Panc1 (cell line): ENCODE data around the gene TLE1. TPM values are rescaled to one million over a fixed set of nuclear protein-coding genes. Genes with fewer than 3 reads are reported as not detected.

Experiments used
- ATAC-seq: fragments of 200-7000 bp; cut with Tn5 transposase; 2 replicates; pipeline ENCODE4 v1.9.1; 2020; ENCODE audit warnings: mild to moderate bottlenecking, moderate library complexity
- BruUV-seq: library from RNA; stranded (reverse); fragments of 400-500 nt; replicated peaks from 2 replicates; lab custom pipeline; 2021; lab: Mats Ljungman, UMichigan
- CTCF ChIA-PET: fragments of 300-600 bp; sonication (Branson Sonifier 250); formaldehyde crosslinking; loops from one replicate; lab custom pipeline; 2022; ENCODE audit warnings: antibody characterized with exemption; lab: Charles Lee
- POLR2A ChIA-PET: fragments of 300-600 bp; sonication (Branson Sonifier 250); formaldehyde crosslinking; loops from one replicate; lab custom pipeline; 2022; ENCODE audit warnings: antibody characterized with exemption; lab: Charles Lee
- DNase-seq: peaks from one replicate; pipeline ENCODE4 v3.0.0-alpha.2; 2010; ENCODE audit warnings: low read depth, low spot score
- H3K27ac ChIP-seq: 2 replicates; pipeline ENCODE4 v1.5.1; 2011; ENCODE audit warnings: mild to moderate bottlenecking, low read length, inconsistent platforms
- H3K27me3 ChIP-seq: fragments of 200-500 bp; sonication (Bioruptor generic); 2 replicates; pipeline ENCODE4 v1.6.0; 2014; ENCODE audit warnings: low read length, inconsistent platforms; ENCODE audit not compliant: control insufficient read depth, insufficient read depth
- H3K36me3 ChIP-seq: fragments of 200-500 bp; sonication (Bioruptor generic); 2 replicates; pipeline ENCODE4 v1.5.1; 2014; ENCODE audit warnings: inconsistent platforms, mild to moderate bottlenecking, low read length, moderate library complexity; ENCODE audit not compliant: control insufficient read depth, insufficient read depth
- H3K4me1 ChIP-seq: 2 replicates; pipeline ENCODE4 v1.5.1; 2011; ENCODE audit warnings: inconsistent platforms, mild to moderate bottlenecking, low read length, moderate library complexity; ENCODE audit not compliant: control insufficient read depth, insufficient read depth
- H3K4me3 ChIP-seq, 2 experiments: 2 replicates each; pipeline ENCODE4 v1.5.1; 2011 to 2012; ENCODE audit warnings: low read depth in 2 of 2, low read length in 2 of 2, mild to moderate bottlenecking in 2 of 2, inconsistent platforms in 1 of 2, moderate library complexity in 1 of 2
- H3K9me3 ChIP-seq: fragments of 200-500 bp; sonication (Bioruptor generic); 2 replicates; pipeline ENCODE4 v1.5.1; 2014; ENCODE audit warnings: low read depth, mild to moderate bottlenecking, inconsistent platforms, low read length, moderate library complexity; ENCODE audit not compliant: control insufficient read depth, insufficient read depth
- CTCF ChIP-seq: fragments of 450-650 bp; IDR thresholded peaks from 2 replicates; pipeline ENCODE4 v1.5.1; 2017; ENCODE audit warnings: mild to moderate bottlenecking
- POLR2AphosphoS5 ChIP-seq: IDR thresholded peaks from 2 replicates; pipeline ENCODE4 v1.6.1; 2012; ENCODE audit warnings: mild to moderate bottlenecking, low read depth, low read length, moderate library complexity
- REST ChIP-seq, 2 experiments: IDR thresholded peaks; 2 replicates each; pipeline ENCODE4 v1.6.1; 2011 to 2012; ENCODE audit warnings: low read depth in 2 of 2, control low read depth in 1 of 2, low read length in 1 of 2, mild to moderate bottlenecking in 1 of 2, moderate library complexity in 1 of 2; ENCODE audit not compliant: insufficient read depth in 1 of 2
- SIN3A ChIP-seq: IDR thresholded peaks from 2 replicates; pipeline ENCODE4 v1.6.1; 2012; ENCODE audit warnings: low read depth, mild to moderate bottlenecking, low read length, moderate library complexity, borderline replicate concordance; ENCODE audit not compliant: insufficient read depth
- TCF7L2 ChIP-seq: IDR thresholded peaks from 2 replicates; pipeline ENCODE4 v1.6.1; 2011; ENCODE audit warnings: mild to moderate bottlenecking, low read depth, low read length, inconsistent platforms
- in situ Hi-C: cut with HindIII; loops from 2 replicates; pipeline ENCODE4 v1.10.0; 2016; ENCODE audit warnings: low sequenced_read_pairs, low pct_unique_long_range_greater_than_20kb
- intact Hi-C: fragments of 100-400 bp; cut with micrococcal nuclease; formaldehyde crosslinking; loops from one replicate; pipeline ENCODE4 v1.10.0; 2022; ENCODE audit not compliant: unreplicated experiment
- total RNA-seq: library from RNA; stranded (reverse); gene quantifications from one replicate; pipeline ENCODE4 v1.2.1, GENCODE V29; 2021; ENCODE audit not compliant: unreplicated experiment

Gene TLE1
- total RNA-seq, 1 experiment from 2014 or later: 12.9 TPM

DNA sequence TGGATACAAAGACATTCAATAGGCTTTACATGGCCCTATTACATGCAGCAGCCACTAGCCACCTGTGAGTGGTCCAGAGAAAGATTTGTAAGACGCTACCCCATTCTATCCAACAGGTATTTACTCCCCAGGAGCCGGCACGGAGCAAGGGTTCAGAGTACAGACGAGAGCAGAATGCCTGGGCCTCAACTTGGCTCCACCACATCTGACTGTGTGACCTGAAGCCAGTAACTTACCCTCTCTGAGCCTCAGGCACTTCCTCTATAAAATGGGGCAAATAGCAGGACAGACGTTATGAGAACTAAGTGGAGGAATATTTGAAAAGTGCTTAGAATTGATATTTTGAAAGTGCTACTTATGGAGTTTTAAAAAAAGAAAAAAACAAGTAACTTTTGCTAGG is 100.0 kb downstream of the TLE1 start:
- no peak for DNase-seq
- intact Hi-C loops (no loop called here), in situ Hi-C loops (no loop called here)
- Histone ChIP-seq H3K27me3 (no peaks in the 10 kb centered on the region), H3K9me3 (no peaks in the 10 kb centered on the region), H3K4me1 (peaks cover 3% of the 10 kb centered on the region; the same call in 1 of the 2 replicates), H3K4me3 (no peak overlapping the region), H3K27ac (no peak overlapping the region), H3K36me3 (no peaks in the 10 kb centered on the region)
- TF ChIP-seq TCF7L2: no peak
- no peak for TF ChIP-seq CTCF
- TF ChIP-seq REST (IDR thresholded peaks at IDR 0.05; ENCODE audit: insufficient read depth in 1 of 2, low read depth in 2 of 2, low read length in 1 of 2): no peak
- no peak for TF ChIP-seq SIN3A
- no peak for TF ChIP-seq POLR2AphosphoS5
- ATAC-seq: no peak
- ChIA-PET POLR2A (no interaction called here), CTCF (no interaction called here)
- no TSS peak for BruUV-seq

DNA sequence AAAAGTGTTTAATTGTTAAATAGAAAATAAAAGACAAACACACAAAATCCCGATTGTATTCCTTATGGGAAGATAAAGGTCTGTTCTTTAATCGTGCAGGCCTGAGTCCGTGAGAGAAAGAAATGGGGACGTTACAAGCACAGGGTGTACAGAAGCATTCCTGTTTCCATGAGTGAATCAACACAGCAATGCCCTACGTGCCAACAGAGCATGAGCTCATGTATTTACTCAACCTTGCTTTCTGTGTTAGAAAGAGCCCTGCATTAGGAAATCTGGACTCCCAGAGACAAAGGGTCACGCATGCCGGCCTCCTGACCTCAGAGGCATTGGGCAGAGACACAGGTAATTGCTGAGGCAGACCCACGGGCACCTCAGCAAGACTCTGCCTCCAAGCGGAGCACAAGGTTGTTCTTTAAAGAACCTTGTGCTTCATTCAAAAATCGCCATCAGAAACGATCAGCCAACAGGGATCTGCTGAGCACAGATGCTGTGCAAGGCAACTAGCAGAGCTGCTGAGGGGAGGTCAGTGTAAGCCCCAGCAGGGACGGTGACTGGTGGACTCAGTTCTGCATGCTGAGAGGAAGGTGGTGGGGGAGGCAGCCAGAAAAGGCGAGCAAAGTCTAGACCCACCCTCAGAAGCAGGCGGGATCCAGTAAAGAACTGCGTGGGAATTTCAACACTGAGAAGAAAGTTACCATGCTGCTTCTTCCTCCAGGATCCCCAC is 101.0 kb downstream of the TLE1 start:
- H3K4me1 ChIP-seq: peaks cover 3% of the 10 kb centered on the region; the same call in 1 of the 2 replicates
- intact Hi-C loops: no loop called here

DNA sequence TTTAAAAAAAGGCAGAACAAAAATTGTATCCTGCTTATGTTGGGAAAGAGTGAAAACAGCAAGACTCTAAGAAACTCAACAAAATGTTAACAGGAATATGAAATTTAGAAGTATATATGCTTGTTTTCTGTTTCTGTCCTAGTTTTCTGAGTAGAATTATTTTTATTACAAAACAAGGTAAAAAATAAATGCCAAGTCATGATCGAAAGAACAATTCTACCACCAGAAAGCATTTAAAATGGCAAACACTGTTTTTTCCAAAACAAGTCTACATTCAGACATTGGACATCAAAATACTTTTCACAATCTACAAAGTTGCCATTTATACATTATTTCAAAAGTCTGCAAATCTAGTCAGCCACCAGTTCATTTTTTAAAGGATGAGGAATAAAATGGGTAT is 102.6 kb downstream of the TLE1 start:
- in situ Hi-C loops (no loop called here), intact Hi-C loops (no loop called here)
- H3K4me3 ChIP-seq: no peak overlapping the region
- TF ChIP-seq TCF7L2: no peak
- no peak for TF ChIP-seq REST (IDR thresholded peaks at IDR 0.05; ENCODE audit: insufficient read depth in 1 of 2, low read depth in 2 of 2, low read length in 1 of 2)
- TF ChIP-seq POLR2AphosphoS5: no peak
- TF ChIP-seq CTCF: no peak
- no peak for TF ChIP-seq SIN3A
- H3K27ac ChIP-seq: no peak overlapping the region
- no TSS peak for BruUV-seq
- H3K36me3 ChIP-seq: no peaks in the 10 kb centered on the region
- ATAC-seq (no peak), DNase-seq (no peak)
- ChIA-PET CTCF (no interaction called here), POLR2A (no interaction called here)
- H3K27me3 ChIP-seq: no peaks in the 10 kb centered on the region
- H3K9me3 ChIP-seq: no peaks in the 10 kb centered on the region
- peaks cover 3% of the 10 kb centered on the region; the same call in 1 of the 2 replicates for H3K4me1 ChIP-seq

More for the DNA sequence above, 101.0 kb downstream of the TLE1 start:
- ATAC-seq: peak; percentile 95
- Histone ChIP-seq H3K4me3 (no peak overlapping the region), H3K27ac (no peak overlapping the region), H3K36me3 (no peaks in the 10 kb centered on the region), H3K9me3 (no peaks in the 10 kb centered on the region), H3K27me3 (no peaks in the 10 kb centered on the region)
- ChIA-PET CTCF (no interaction called here), POLR2A (interaction anchor here (0.6 kb wide), 1 partner anchor 45 kb away, joined by 7 read pairs; no protein-coding TSS in a partner anchor)
- TF ChIP-seq SIN3A: no peak
- in situ Hi-C loops: no loop called here
- DNase-seq: peak; percentile 85
- BruUV-seq: no TSS peak
